OCI-LY1 (cell line): ENCODE data around the gene TGFB1.
A peak's percentile ranks its signal among the peaks of the same experiment; 100 is the strongest.
"Not testable (repeated sequence)": the region's sequence is repeated elsewhere in the genome, so short reads cannot be mapped to it uniquely, and the experiment has no call there.

Experiments
- H2AFZ ChIP-seq: fragments of 200-600 bp; sonication (generic), shearing (Covaris generic); 2 replicates; pipeline ENCODE4 v1.6.0; 2014; ENCODE audit warnings: antibody characterized with exemption, mild to moderate bottlenecking, low read length
- H3F3A ChIP-seq: fragments of 200-600 bp; sonication (generic), shearing (Covaris generic); 2 replicates; pipeline ENCODE4 v1.6.0; 2014; ENCODE audit warnings: mild to moderate bottlenecking, antibody characterized with exemption, low read length, moderate library complexity; ENCODE audit not compliant: insufficient read depth
- H3K27ac ChIP-seq: fragments of 200-600 bp; sonication (generic); 2 replicates; pipeline ENCODE4 v1.5.1; 2014; ENCODE audit warnings: low read length, mixed run types, mild to moderate bottlenecking, low read depth; ENCODE audit not compliant: poor library complexity, severe bottlenecking
- H3K27me3 ChIP-seq: fragments of 200-600 bp; sonication (generic); 2 replicates; pipeline ENCODE4 v1.6.0; 2014; ENCODE audit warnings: antibody characterized with exemption, mild to moderate bottlenecking, low read length, moderate library complexity; ENCODE audit not compliant: insufficient read depth
- H3K36me3 ChIP-seq: fragments of 200-600 bp; sonication (generic); 2 replicates; pipeline ENCODE4 v1.6.1; 2014; ENCODE audit warnings: mild to moderate bottlenecking, antibody characterized with exemption, low read length, moderate library complexity, mixed read lengths; ENCODE audit not compliant: insufficient read depth
- H3K4me1 ChIP-seq: fragments of 200-600 bp; sonication (generic); 2 replicates; pipeline ENCODE4 v1.5.1; 2014; ENCODE audit warnings: mild to moderate bottlenecking, low read length, moderate library complexity; ENCODE audit not compliant: insufficient read depth, severe bottlenecking
- H3K4me2 ChIP-seq: fragments of 200-600 bp; sonication (generic), shearing (Covaris generic); 2 replicates; pipeline ENCODE4 v1.6.1; 2014; ENCODE audit warnings: low read length
- H3K4me3 ChIP-seq: fragments of 200-600 bp; sonication (generic); 2 replicates; pipeline ENCODE4 v1.5.1; 2014; ENCODE audit warnings: low read length, low read depth, mild to moderate bottlenecking, mixed read lengths; ENCODE audit not compliant: poor library complexity, severe bottlenecking
- H3K79me2 ChIP-seq: fragments of 200-600 bp; shearing (Covaris generic); 2 replicates; pipeline ENCODE4 v1.6.1; 2016; ENCODE audit warnings: mixed run types, low read length, mixed read lengths; ENCODE audit not compliant: insufficient read depth
- H3K9ac ChIP-seq: fragments of 200-600 bp; sonication (generic), shearing (Covaris generic); 2 replicates; pipeline ENCODE4 v1.6.1; 2014; ENCODE audit warnings: mild to moderate bottlenecking, low read length, mixed read lengths
- H3K9me2 ChIP-seq: fragments of 200-600 bp; sonication (generic), shearing (Covaris generic); 2 replicates; pipeline ENCODE4 v1.6.1; 2014; ENCODE audit warnings: low read depth, mild to moderate bottlenecking, low read length, mixed read lengths
- H3K9me3 ChIP-seq: fragments of 200-600 bp; shearing (Covaris generic); 2 replicates; pipeline ENCODE4 v1.6.1; 2014; ENCODE audit warnings: low read length, mixed read lengths
- H4K20me1 ChIP-seq: fragments of 200-600 bp; sonication (generic), shearing (Covaris generic); 2 replicates; pipeline ENCODE4 v1.6.0; 2016; ENCODE audit warnings: mild to moderate bottlenecking, low read length; ENCODE audit not compliant: insufficient read depth
- CTCF ChIP-seq: fragments of 200-600 bp; sonication (generic), shearing (Covaris generic); IDR thresholded peaks from 2 replicates; pipeline ENCODE4 v1.5.1; 2017; ENCODE audit warnings: mild to moderate bottlenecking, antibody characterized with exemption, low read length, moderate library complexity, mixed read lengths
- EZH2 ChIP-seq: fragments of 200-600 bp; sonication (generic), shearing (Covaris generic); IDR thresholded peaks from 2 replicates; pipeline ENCODE4 v1.8.0; 2017; ENCODE audit warnings: borderline replicate concordance, mixed run types, mild to moderate bottlenecking, antibody characterized with exemption, low read length, moderate library complexity, mixed read lengths

The TGFB1 gene

GRCh38 chr19:41296433-41296871 lies 57.3 kb downstream of the TGFB1 start:
- Histone ChIP-seq H4K20me1 (no peaks in the 10 kb centered on the region), H3K36me3 (peaks cover 100% of the 10 kb centered on the region), H3K27ac (peak overlapping the region; percentile 69), H3K9me2 (no peaks in the 10 kb centered on the region), H3K9me3 (no peaks in the 10 kb centered on the region), H3K4me1 (peaks cover 46% of the 10 kb centered on the region), H2AFZ (no peak overlapping the region), H3K4me2 (no peak overlapping the region), H3K4me3 (no peak overlapping the region), H3K27me3 (no peaks in the 10 kb centered on the region), H3F3A (no peaks in the 10 kb centered on the region), H3K9ac (no peak overlapping the region), H3K79me2 (no peaks in the 10 kb centered on the region)
- TF ChIP-seq EZH2 (no peak), CTCF (no peak)

GRCh38 chr19:41295499-41295898 lies 58.2 kb downstream of the TGFB1 start:
- no peaks in the 10 kb centered on the region for H3K79me2 ChIP-seq
- no peak overlapping the region for H3K4me2 ChIP-seq
- peaks cover 100% of the 10 kb centered on the region for H3K36me3 ChIP-seq
- H3F3A ChIP-seq: no peaks in the 10 kb centered on the region
- H2AFZ ChIP-seq: no peak overlapping the region
- no peaks in the 10 kb centered on the region for H4K20me1 ChIP-seq
- H3K4me3 ChIP-seq: no peak overlapping the region
- no peaks in the 10 kb centered on the region for H3K9me2 ChIP-seq
- no peaks in the 10 kb centered on the region for H3K9me3 ChIP-seq
- H3K27me3 ChIP-seq: no peaks in the 10 kb centered on the region
- no peak overlapping the region for H3K27ac ChIP-seq
- peaks cover 46% of the 10 kb centered on the region for H3K4me1 ChIP-seq
- TF ChIP-seq EZH2 (no peak), CTCF (no peak)
- no peak overlapping the region for H3K9ac ChIP-seq

- TF ChIP-seq EZH2: no peak
- TF ChIP-seq CTCF: no peak
- no peaks in the 10 kb centered on the region for H3K9me3 ChIP-seq
- H4K20me1 ChIP-seq: no peaks in the 10 kb centered on the region
- H3K4me3 ChIP-seq: no peak overlapping the region
- no peaks in the 10 kb centered on the region for H3K9me2 ChIP-seq
- H2AFZ ChIP-seq: no peak overlapping the region
- H3K27ac ChIP-seq: no peak overlapping the region
- H3K27me3 ChIP-seq: no peaks in the 10 kb centered on the region
- H3K4me2 ChIP-seq: no peak overlapping the region
- H3K4me1 ChIP-seq: peaks cover 43% of the 10 kb centered on the region
- no peaks in the 10 kb centered on the region for H3F3A ChIP-seq
- peaks cover 100% of the 10 kb centered on the region for H3K36me3 ChIP-seq
- H3K9ac ChIP-seq: no peak overlapping the region
- H3K79me2 ChIP-seq: no peaks in the 10 kb centered on the region
These were observed 59.3 kb downstream of the TGFB1 start for GRCh38 chr19:41294393-41294792.

- not testable (repeated sequence) for H2AFZ ChIP-seq, H4K20me1 ChIP-seq, H3K27me3 ChIP-seq, H3F3A ChIP-seq, H3K9me2 ChIP-seq, H3K27ac ChIP-seq, H3K9ac ChIP-seq, H3K79me2 ChIP-seq, H3K4me2 ChIP-seq, H3K9me3 ChIP-seq, H3K4me3 ChIP-seq, H3K4me1 ChIP-seq
- H3K36me3 ChIP-seq: peaks cover 96% of the 10 kb centered on the region
These were observed 63.9 kb downstream of the TGFB1 start for GRCh38 chr19:41289814-41290213.
